ENCODE data around the gene BCL2L15. TPM values are rescaled to one million over a fixed set of nuclear protein-coding genes. Genes with fewer than 3 reads are reported as not detected.
"Not testable (repeated sequence)": the region's sequence is repeated elsewhere in the genome, so short reads cannot be mapped to it uniquely, and the experiment has no call there.

BCL2L15 gene
- total and polyA plus RNA-seq, 5 donors = 0.09 to 0.89 (median 0.31) TPM

- no peaks in the 10 kb centered on the region for H3K27me3 ChIP-seq (ENCODE audit: control insufficient read depth, insufficient read depth)
- ATAC-seq (no peak), DNase-seq (no peak)
- no peaks in the 10 kb centered on the region for H3K4me1 ChIP-seq (ENCODE audit: control insufficient read depth, insufficient read depth, low read length)
- WGBS = 93% methylated on average over 4 of the region's 4 CpGs
- intact Hi-C loops (cut with DNase I) = no loop called here
- H3K4me3 ChIP-seq (ENCODE audit: low read length) = no peak overlapping the region
- no peak overlapping the region for H3K27ac ChIP-seq (ENCODE audit: low read length)
- no peaks in the 10 kb centered on the region for H3K9me3 ChIP-seq (ENCODE audit: control insufficient read depth, low read length)
Measured at GRCh38 chr1:113868387-113869083, 18.8 kb downstream of the BCL2L15 start.

GRCh38 chr1:113861641-113862040 is 25.7 kb downstream of the BCL2L15 start:
- Histone ChIP-seq H3K4me3 (ENCODE audit: low read length) (no peak overlapping the region), H3K9me3 (ENCODE audit: control insufficient read depth, low read length) (no peaks in the 10 kb centered on the region), H3K27me3 (ENCODE audit: control insufficient read depth, insufficient read depth) (no peaks in the 10 kb centered on the region), H3K4me1 (ENCODE audit: control insufficient read depth, insufficient read depth, low read length) (peaks cover 1% of the 10 kb centered on the region), H3K27ac (ENCODE audit: low read length) (no peak overlapping the region)
- WGBS = 91% methylated on average over 5 of the region's 5 CpGs
- no peak for DNase-seq
- no peak for ATAC-seq
- intact Hi-C loops (cut with DNase I) = no loop called here

GRCh38 chr1:113860891-113861290 is 26.5 kb downstream of the BCL2L15 start:
- intact Hi-C loops (cut with DNase I) = no loop called here
- DNase-seq = no peak
- WGBS = 60% methylated on average over 3 of the region's 3 CpGs
- H3K4me1 ChIP-seq (ENCODE audit: control insufficient read depth, insufficient read depth, low read length) = peaks cover 1% of the 10 kb centered on the region
- H3K27ac ChIP-seq (ENCODE audit: low read length) = no peak overlapping the region
- no peaks in the 10 kb centered on the region for H3K9me3 ChIP-seq (ENCODE audit: control insufficient read depth, low read length)
- H3K4me3 ChIP-seq (ENCODE audit: low read length) = no peak overlapping the region
- no peak for ATAC-seq
- no peaks in the 10 kb centered on the region for H3K27me3 ChIP-seq (ENCODE audit: control insufficient read depth, insufficient read depth)

GRCh38 chr1:113859478-113860175 is 27.8 kb downstream of the BCL2L15 start:
- WGBS = 38% methylated on average over 3 of the region's 3 CpGs

GRCh38 chr1:113858982-113859381 is 28.4 kb downstream of the BCL2L15 start:
- 84% methylated on average over 1 of the region's 1 CpG for WGBS
- H3K4me3 ChIP-seq (ENCODE audit: low read length) = no peak overlapping the region
- DNase-seq (no peak), ATAC-seq (no peak)
- intact Hi-C loops (cut with DNase I) = no loop called here
- no peaks in the 10 kb centered on the region for H3K27me3 ChIP-seq (ENCODE audit: control insufficient read depth, insufficient read depth)
- H3K9me3 ChIP-seq (ENCODE audit: control insufficient read depth, low read length) = no peaks in the 10 kb centered on the region
- H3K27ac ChIP-seq (ENCODE audit: low read length) = no peak overlapping the region
- peaks cover 1% of the 10 kb centered on the region for H3K4me1 ChIP-seq (ENCODE audit: control insufficient read depth, insufficient read depth, low read length)

More at GRCh38 chr1:113859478-113860175, 27.8 kb downstream of the BCL2L15 start:
- Histone ChIP-seq H3K4me1 (ENCODE audit: control insufficient read depth, insufficient read depth, low read length) (peaks cover 1% of the 10 kb centered on the region), H3K27me3 (ENCODE audit: control insufficient read depth, insufficient read depth) (no peaks in the 10 kb centered on the region), H3K27ac (ENCODE audit: low read length) (no peak overlapping the region), H3K4me3 (ENCODE audit: low read length) (no peak overlapping the region), H3K9me3 (ENCODE audit: control insufficient read depth, low read length) (no peaks in the 10 kb centered on the region)
- DNase-seq (no peak), ATAC-seq (no peak)
- intact Hi-C loops (cut with DNase I) = no loop called here

- Histone ChIP-seq H3K4me1 (ENCODE audit: control insufficient read depth, insufficient read depth, low read length) (peaks cover 1% of the 10 kb centered on the region), H3K27me3 (ENCODE audit: control insufficient read depth, insufficient read depth) (no peaks in the 10 kb centered on the region), H3K4me3 (ENCODE audit: low read length) (no peak overlapping the region), H3K9me3 (ENCODE audit: control insufficient read depth, low read length) (no peaks in the 10 kb centered on the region), H3K27ac (ENCODE audit: low read length) (no peak overlapping the region)
- no peak for DNase-seq
- no peak for ATAC-seq
- WGBS = 83% methylated on average over 3 of the region's 3 CpGs
- intact Hi-C loops (cut with DNase I) = no loop called here
Measured at GRCh38 chr1:113858418-113858817, 29.0 kb downstream of the BCL2L15 start.

GRCh38 chr1:113857776-113858175 is 29.6 kb downstream of the BCL2L15 start:
- ATAC-seq = no peak
- intact Hi-C loops (cut with DNase I) = no loop called here
- Histone ChIP-seq H3K9me3 (ENCODE audit: control insufficient read depth, low read length) (no peaks in the 10 kb centered on the region), H3K4me3 (ENCODE audit: low read length) (no peak overlapping the region), H3K27me3 (ENCODE audit: control insufficient read depth, insufficient read depth) (no peaks in the 10 kb centered on the region), H3K27ac (ENCODE audit: low read length) (no peak overlapping the region), H3K4me1 (ENCODE audit: control insufficient read depth, insufficient read depth, low read length) (peaks cover 1% of the 10 kb centered on the region)
- no peak for DNase-seq
- 75% methylated on average over 3 of the region's 3 CpGs for WGBS

- Histone ChIP-seq H3K27ac (ENCODE audit: low read length) (no peak overlapping the region), H3K27me3 (ENCODE audit: control insufficient read depth, insufficient read depth) (no peaks in the 10 kb centered on the region), H3K9me3 (ENCODE audit: control insufficient read depth, low read length) (no peaks in the 10 kb centered on the region), H3K4me1 (ENCODE audit: control insufficient read depth, insufficient read depth, low read length) (peaks cover 1% of the 10 kb centered on the region), H3K4me3 (ENCODE audit: low read length) (no peak overlapping the region)
- intact Hi-C loops (cut with DNase I) = no loop called here
- ATAC-seq = no peak
- 92% methylated on average over 2 of the region's 2 CpGs for WGBS
- no peak for DNase-seq
Measured at GRCh38 chr1:113856401-113856790, 31.0 kb downstream of the BCL2L15 start.

- ATAC-seq = no peak
- Histone ChIP-seq H3K9me3 (ENCODE audit: control insufficient read depth, low read length) (no peaks in the 10 kb centered on the region), H3K27ac (ENCODE audit: low read length) (no peak overlapping the region), H3K4me1 (ENCODE audit: control insufficient read depth, insufficient read depth, low read length) (peaks cover 1% of the 10 kb centered on the region), H3K4me3 (ENCODE audit: low read length) (no peak overlapping the region), H3K27me3 (ENCODE audit: control insufficient read depth, insufficient read depth) (no peaks in the 10 kb centered on the region)
- intact Hi-C loops (cut with DNase I) = no loop called here
- 95% methylated on average over 4 of the region's 4 CpGs for WGBS
- no peak for DNase-seq
Measured at GRCh38 chr1:113855630-113856400, 31.6 kb downstream of the BCL2L15 start.

- Histone ChIP-seq H3K9me3 (ENCODE audit: control insufficient read depth, low read length) (no peaks in the 10 kb centered on the region), H3K4me1 (ENCODE audit: control insufficient read depth, insufficient read depth, low read length) (no peaks in the 10 kb centered on the region), H3K27me3 (ENCODE audit: control insufficient read depth, insufficient read depth) (no peaks in the 10 kb centered on the region), H3K27ac (ENCODE audit: low read length) (no peak overlapping the region), H3K4me3 (ENCODE audit: low read length) (no peak overlapping the region)
- ATAC-seq (no peak), DNase-seq (no peak)
- intact Hi-C loops (cut with DNase I) = no loop called here
- 46% methylated on average over 1 of the region's 1 CpG for WGBS
Measured at GRCh38 chr1:113854234-113854633, 33.1 kb downstream of the BCL2L15 start.

- DNase-seq; H3K4me1 ChIP-seq (ENCODE audit: control insufficient read depth, insufficient read depth, low read length); intact Hi-C loops (cut with DNase I); ATAC-seq; H3K4me3 ChIP-seq (ENCODE audit: low read length); H3K27me3 ChIP-seq (ENCODE audit: control insufficient read depth, insufficient read depth); H3K27ac ChIP-seq (ENCODE audit: low read length); H3K9me3 ChIP-seq (ENCODE audit: control insufficient read depth, low read length): not testable (repeated sequence)
- 89% methylated on average over 6 of the region's 6 CpGs for whole genome bisulfite sequencing
Measured at GRCh38 chr1:113852694-113853093, 34.7 kb downstream of the BCL2L15 start.

Data from right cardiac atrium (tissue), 5 donors.